NOMO-1 treated with dmso at 0.1 percent for 144 hours (cell line): ENCODE measurements around the gene SRBD1.
A peak's percentile ranks its signal among the peaks of the same experiment; 100 is the strongest.

Experiments
- DNase-seq: peaks from one replicate; lab custom pipeline; 2025; ENCODE audit not compliant: unreplicated experiment; lab: John Stamatoyannopoulos, UW

SRBD1 gene, protein sequence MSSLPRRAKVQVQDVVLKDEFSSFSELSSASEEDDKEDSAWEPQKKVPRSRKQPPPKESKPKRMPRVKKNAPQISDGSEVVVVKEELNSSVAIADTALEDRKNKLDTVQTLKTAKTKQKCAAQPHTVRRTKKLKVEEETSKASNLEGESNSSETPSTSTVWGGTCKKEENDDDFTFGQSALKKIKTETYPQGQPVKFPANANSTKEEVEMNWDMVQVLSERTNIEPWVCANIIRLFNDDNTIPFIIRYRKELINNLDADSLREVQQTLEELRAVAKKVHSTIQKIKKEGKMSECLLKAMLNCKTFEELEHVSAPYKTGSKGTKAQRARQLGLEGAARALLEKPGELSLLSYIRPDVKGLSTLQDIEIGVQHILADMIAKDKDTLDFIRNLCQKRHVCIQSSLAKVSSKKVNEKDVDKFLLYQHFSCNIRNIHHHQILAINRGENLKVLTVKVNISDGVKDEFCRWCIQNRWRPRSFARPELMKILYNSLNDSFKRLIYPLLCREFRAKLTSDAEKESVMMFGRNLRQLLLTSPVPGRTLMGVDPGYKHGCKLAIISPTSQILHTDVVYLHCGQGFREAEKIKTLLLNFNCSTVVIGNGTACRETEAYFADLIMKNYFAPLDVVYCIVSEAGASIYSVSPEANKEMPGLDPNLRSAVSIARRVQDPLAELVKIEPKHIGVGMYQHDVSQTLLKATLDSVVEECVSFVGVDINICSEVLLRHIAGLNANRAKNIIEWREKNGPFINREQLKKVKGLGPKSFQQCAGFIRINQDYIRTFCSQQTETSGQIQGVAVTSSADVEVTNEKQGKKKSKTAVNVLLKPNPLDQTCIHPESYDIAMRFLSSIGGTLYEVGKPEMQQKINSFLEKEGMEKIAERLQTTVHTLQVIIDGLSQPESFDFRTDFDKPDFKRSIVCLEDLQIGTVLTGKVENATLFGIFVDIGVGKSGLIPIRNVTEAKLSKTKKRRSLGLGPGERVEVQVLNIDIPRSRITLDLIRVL

GRCh38 chr2:45611020-45611859 is at the start of gene SRBD1:
SRBD1 (minus strand) TSS chr2:45611267; CDS start chr2:45605441, 5,826 bp downstream.
- DNase-seq: peak; percentile 94

DNA sequence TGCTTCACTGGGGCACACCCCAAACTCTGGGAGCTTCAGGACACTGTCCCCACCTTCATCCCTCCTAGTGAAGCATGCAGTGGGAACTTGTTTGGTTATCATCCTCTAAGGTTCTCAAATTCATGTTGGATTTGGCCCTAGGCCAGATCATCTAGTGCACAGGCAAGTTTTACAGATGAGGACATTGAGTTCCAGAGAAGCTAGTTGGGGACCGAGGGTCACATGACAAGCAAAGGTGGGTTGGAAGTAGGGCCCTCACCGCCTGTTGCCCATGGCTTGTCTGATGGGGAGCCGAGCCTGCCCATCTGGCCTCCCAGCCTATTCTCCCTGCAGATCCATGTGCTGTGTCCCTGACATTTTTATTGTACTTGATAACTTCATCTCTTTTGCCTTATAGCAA is 43.2 kb upstream of the SRBD1 start:
- no peak for DNase-seq

GRCh38 chr2:45653122-45653913 is 42.3 kb upstream of the SRBD1 start:
- DNase-seq: no peak

DNA sequence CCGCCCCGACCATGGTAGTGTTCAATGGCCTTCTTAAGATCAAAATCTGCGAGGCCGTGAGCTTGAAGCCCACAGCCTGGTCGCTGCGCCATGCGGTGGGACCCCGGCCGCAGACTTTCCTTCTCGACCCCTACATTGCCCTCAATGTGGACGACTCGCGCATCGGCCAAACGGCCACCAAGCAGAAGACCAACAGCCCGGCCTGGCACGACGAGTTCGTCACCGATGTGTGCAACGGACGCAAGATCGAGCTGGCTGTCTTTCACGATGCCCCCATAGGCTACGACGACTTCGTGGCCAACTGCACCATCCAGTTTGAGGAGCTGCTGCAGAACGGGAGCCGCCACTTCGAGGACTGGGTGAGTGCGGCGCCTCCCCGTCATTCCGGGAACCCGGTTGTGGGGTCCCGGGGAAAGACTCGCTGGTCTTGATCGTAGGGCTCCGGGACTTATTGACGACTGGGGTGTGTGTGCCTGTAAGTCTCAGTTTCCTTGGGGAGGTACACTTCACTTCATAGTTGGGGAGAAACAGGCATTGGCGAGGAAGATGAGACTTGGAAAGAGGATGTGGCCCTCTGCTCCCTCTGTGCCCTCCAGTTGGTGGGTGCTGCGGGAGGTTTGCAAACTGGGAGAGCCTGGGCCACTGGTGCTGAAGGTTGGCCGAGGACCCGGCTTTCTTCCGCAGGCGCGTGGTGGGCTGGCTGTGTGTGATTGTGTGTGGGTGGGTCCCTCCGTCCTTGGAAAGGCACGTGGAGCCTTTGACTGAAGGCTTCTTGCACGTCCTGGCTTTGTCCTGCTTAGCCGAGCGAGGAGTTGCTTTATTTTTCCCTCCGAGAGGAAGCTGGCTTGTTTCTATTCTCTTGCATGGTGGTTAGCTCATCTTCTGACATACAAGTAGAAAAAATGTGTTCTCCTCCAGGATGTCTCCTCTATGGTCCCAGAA is 41.3 kb upstream of the SRBD1 start:
- DNase-seq: peak; percentile 17

DNA sequence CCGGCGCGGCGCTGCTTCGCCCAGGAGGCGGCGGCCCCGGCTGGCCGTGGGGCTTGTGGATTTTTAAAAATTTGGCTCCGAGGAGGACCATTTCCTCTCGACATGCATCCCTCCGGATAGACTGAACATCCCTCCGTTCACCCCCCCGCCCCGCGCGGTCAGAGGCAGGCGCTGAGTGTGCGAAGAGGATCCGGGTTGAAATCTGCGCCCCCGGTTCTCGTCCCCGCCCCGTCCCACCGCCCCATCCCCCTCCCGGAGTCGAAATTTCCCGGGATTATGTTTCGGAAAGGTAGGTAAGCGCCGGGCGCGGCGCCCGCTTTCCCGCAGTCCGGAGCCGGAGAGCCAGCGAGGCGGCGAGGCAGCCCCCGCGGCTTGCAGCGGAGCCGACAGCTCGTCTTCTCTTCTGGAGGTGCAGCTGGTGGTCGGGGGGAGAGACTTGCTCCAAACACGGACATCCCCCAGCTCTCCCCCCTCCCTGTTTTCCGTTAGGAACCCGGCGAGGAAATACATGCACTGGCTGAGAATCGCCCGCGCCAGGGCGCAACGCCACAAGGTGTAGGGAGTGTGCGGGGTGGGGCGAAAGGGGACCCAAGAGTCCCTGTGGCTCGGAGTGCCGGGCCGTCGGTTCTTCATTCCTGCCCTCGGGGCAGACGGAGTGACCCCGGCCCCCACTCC is 40.5 kb upstream of the SRBD1 start, which contains the start of gene PRKCE:
TSS of gene PRKCE (plus strand) at position 261 of the 675 bp plus-strand sequence.
- no peak for DNase-seq

DNA sequence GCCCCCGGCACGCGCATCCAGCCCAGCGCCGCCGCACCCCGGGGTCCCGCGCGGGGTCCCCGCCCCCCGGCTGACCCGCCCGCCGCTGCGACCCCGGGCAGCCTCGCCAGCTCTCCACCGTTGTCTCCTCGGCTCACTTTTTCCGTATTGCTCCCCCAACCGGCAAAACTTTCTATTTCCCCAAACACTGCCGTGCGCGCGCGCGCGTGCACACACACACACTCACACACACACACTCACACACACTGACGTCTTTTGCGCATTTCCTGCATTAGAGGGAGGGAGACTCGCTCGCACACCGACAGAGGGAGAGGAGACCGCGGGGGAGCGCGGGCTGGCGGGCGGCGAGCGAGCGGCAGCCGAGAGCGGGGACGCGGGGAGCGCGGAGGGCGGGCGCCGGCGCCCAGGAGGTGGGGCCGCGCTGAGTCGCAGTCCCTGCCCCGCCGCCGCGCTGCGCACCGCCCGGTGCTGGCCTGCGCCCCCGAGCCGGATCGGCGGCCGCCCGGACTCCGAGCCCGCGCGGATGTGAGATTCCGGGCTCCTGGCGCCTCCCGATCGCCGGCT is 39.9 kb upstream of the SRBD1 start:
- DNase-seq: peak; percentile 94

DNA sequence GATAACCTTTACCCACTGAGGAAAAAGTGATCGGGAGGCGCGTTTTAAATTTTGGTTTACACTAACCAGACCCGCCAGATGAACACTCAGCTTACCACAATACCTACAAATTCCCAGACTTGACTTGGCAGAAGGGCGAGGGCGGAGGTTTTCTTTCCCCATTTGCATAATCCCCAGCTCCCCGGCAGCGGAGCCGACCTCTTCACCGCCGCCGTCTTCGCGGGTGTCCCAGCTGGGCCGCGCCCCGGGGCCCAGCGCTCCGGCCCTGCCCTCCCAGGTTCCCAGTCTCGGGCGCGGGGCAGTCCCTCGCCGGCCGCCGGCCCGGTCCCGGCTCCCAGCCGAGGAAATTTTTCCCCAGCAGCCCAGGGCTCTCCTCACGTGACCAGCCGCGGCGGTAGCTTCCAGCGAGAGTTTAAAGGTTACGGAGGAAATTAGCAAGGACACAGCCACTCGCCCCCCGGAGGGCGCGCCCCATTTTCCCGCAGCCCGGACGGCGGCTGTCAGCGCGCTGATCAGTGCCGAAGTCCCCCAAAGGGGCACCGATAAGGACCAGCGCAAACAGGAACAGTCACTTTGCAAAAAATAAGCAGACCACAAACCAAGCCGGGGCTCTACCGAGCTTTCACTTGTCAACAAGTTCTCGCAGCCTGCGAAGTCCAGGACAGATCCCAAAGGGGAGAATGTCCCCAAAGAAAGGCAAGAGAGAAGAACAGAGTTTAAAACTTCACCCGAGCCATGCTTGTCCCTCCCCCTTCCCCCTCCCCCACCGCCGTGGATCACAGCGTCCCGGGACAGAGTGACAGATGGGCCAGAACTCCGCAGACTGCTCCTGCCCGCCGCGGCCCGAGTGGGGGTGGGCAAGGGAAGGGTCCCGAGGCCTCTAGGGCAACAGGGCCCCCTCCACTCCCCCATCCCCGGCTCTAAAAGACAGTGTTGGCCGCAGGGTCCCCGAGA is 39.1 kb upstream of the SRBD1 start:
- DNase-seq: peak; percentile 6

DNA sequence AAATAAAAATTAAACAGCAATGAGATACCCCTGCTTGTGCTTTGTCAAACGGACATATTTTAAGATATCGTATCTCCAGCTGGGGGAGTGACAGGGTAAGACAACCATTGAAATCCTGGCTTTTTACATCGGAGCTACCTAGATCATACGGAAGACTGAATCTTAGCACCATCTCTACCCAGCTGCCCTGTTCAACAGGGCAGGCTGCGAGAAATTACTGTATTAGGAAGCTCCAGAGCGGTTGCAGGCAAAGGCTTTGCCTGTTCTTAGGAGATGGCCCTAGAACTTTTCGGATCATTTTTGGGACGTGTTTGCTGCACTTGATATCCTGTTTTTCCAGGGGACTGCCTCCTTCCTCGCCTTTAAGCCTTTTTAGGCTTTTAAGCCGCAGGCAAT is 38.4 kb upstream of the SRBD1 start:
- DNase-seq: no peak

DNA sequence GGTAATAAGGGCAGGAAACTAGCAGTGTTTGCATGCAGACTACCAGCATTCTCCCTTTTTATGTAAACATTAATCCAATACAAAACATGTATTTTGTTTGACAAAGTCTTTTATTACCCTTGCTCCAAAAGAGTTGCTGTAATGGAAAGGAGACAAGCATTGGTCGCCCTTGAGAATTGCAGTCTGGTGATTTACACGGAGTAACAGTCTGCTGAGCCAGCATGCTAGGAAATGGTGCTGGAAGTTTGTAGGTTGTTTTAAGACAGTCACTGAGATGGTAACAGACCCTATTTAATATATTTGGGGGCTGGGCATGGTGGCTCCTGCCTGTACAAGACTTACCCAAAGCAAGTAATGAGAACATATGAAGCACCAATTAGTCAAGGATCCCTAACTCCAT is 37.6 kb upstream of the SRBD1 start:
- no peak for DNase-seq

DNA sequence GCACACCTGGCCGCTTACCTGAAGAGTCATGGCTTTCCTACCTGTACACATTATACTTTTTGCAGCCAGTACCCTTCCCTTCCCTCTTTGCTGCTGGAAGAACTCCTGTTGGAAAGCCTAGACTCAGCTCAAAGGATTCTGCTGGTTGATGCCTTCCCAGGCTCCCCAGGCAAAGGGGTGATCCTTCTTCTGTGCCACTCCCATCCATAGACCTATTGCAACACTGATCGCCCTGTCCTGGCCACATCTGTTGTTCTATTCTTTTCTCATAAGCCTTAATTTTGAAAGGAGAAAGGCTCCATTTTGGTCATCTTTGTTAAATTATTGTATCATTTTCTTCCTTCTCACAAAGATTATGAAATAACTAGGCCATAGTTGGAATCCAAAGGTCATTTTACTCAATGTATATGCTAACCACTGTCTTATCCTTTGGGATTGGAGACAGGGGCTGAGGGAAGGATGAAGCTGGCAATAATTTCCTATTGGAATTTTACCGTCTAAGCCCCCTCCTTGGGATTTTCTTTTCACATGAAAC is 37.0 kb upstream of the SRBD1 start:
- DNase-seq: no peak

DNA sequence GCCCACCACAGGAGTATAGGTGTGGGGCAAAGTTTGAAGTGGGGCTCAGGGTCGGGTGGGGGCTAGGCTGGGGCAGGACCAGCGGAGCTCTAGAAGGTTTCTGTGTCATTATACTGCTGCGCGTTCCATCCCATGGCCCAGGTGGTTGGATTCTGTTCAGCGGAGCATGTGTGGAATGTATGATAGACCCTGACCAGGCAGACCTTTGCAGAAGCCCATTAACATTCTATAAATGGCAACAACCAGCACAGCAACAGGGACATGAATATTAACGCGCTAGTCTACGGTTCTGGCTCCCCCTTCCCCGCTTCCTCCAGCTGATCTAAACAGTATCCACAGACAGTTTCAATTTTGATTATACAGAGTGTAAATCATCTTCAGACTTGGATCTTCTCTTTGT is 36.3 kb upstream of the SRBD1 start:
- DNase-seq: no peak

GRCh38 chr2:45646289-45646688 is 35.2 kb upstream of the SRBD1 start:
- DNase-seq: no peak

GRCh38 chr2:45643543-45644542 is 32.8 kb upstream of the SRBD1 start:
- peak; percentile 41 for DNase-seq

DNA sequence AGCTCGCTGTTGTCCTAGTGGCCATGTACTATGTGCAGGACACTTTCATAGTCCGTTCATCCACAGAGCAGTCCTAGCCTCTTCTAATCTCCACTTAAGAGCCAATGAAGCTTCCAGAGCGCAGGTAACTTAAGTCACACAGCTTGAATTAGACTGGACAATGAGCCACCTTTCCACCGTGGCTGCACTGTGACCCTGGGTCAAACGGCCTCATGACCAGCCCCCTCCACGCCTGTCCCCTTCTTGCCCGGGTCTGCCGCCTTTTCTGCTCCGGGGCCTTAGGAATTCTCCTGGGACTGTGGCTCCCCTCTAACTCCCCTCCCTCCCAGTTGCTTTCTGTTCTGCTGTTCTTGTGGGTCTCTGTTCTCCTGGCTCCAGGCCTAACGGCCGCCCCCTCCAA is 32.0 kb upstream of the SRBD1 start:
- DNase-seq: no peak

DNA sequence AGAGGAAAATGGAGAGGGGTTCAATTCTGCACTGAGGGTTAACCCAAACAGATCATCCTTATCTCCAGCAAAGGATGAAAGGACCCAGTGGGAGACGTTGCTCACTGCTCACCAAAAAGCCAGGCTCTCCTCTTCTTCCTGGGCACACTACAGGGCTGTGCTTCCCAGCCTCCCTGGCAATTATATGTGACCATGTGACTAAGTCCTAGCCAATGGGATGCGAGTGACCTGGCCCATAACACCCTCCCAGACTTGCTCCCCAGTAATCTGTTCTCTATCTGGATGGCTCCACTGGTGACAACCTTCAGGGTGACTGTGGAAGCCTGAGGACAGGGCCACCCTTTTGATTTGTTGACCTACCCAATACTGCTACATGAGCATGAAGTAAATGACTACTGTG is 29.5 kb upstream of the SRBD1 start:
- no peak for DNase-seq
